AG09309 (cell line): ENCODE data around the gene ATP1B2.

Experiments
- DNase-seq: peaks from one replicate; pipeline ENCODE4 v3.0.0-alpha.2; 2010; ENCODE audit warnings: low read depth
- H3K4me3 ChIP-seq: 2 replicates; pipeline ENCODE4 v1.5.1; 2011; ENCODE audit warnings: mild to moderate bottlenecking, low read depth, low read length, moderate library complexity; ENCODE audit not compliant: control insufficient read depth
- TF ChIP-seq, protein P1 (sequence below): IDR thresholded peaks from 2 replicates; pipeline ENCODE4 v1.5.1; 2011; ENCODE audit warnings: mild to moderate bottlenecking, low read depth, low read length, inconsistent platforms; ENCODE audit not compliant: insufficient read depth, control insufficient read depth; ENCODE audit errors: missing control alignments

ATP1B2 gene

DNA sequence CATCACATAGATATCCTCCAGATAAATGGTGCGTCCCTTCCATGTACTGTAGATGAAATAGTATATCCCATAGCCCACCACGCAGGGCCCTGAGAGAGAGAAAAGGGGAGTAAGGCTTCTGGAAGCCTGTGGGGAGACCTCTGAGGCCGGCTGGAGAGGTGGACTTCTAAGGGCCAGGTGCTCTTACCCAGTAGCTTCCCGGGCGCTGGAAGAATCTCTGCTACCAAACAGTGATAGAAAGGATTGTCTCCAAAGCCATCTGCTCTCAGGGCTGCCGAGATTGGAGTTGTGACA lies 23.8 kb upstream of the ATP1B2 start:
- H3K4me3 ChIP-seq = peak overlapping the region; percentile 63
- no peak for DNase-seq
- TF ChIP-seq, protein P1, sequence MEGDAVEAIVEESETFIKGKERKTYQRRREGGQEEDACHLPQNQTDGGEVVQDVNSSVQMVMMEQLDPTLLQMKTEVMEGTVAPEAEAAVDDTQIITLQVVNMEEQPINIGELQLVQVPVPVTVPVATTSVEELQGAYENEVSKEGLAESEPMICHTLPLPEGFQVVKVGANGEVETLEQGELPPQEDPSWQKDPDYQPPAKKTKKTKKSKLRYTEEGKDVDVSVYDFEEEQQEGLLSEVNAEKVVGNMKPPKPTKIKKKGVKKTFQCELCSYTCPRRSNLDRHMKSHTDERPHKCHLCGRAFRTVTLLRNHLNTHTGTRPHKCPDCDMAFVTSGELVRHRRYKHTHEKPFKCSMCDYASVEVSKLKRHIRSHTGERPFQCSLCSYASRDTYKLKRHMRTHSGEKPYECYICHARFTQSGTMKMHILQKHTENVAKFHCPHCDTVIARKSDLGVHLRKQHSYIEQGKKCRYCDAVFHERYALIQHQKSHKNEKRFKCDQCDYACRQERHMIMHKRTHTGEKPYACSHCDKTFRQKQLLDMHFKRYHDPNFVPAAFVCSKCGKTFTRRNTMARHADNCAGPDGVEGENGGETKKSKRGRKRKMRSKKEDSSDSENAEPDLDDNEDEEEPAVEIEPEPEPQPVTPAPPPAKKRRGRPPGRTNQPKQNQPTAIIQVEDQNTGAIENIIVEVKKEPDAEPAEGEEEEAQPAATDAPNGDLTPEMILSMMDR = no peak

DNA sequence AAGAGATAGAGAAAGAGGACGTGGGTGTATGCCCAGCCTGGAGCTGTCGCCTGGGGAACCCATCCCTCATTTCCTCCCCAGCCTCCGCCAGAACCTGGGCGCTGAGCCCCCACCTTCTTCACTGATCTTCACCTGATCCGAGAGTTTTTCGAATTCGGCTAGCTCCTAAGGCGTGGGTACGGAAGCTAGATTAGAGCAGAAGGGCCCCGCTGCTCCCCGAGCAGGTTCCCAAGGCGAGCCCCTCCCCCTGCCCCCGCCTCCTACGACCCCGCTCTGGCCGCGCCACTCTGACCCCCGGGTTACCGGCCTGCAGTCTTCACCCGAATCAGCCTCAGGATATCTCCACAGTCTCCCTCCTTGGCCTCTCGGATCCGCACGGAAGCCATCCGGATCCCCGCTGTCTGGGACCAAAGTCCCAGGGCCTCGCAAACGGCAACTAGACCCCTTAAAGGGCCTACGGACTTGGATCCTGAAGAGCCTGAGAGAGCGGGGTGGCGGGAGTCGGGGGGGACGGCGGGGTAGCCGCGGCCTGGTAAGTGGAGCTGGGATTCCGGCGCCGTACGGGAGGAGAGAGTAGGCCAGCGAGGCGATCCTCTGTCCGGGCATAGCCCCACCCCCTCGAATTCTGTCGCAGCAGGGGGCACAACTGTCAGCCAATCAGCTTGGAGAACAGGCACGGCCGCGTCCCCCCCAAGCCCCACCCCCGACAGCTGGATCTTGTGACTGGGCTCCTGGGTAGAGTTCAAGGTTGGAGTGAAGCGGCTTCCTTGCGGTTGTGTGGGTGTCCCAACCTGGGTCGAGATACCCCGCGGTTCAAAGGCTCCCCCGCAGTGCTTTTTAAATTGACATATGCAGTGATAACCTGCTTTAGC lies 23.2 kb upstream of the ATP1B2 start, which contains the start of gene SAT2:
SAT2 (minus strand) TSS at position 572 of the 872 bp plus-strand sequence; CDS start at position 386, 186 bp downstream.
- TF ChIP-seq, protein P1 = no peak
- peak within 1 kb of the TSS; percentile 63 for H3K4me3 ChIP-seq
- peak; percentile 75 for DNase-seq

DNA sequence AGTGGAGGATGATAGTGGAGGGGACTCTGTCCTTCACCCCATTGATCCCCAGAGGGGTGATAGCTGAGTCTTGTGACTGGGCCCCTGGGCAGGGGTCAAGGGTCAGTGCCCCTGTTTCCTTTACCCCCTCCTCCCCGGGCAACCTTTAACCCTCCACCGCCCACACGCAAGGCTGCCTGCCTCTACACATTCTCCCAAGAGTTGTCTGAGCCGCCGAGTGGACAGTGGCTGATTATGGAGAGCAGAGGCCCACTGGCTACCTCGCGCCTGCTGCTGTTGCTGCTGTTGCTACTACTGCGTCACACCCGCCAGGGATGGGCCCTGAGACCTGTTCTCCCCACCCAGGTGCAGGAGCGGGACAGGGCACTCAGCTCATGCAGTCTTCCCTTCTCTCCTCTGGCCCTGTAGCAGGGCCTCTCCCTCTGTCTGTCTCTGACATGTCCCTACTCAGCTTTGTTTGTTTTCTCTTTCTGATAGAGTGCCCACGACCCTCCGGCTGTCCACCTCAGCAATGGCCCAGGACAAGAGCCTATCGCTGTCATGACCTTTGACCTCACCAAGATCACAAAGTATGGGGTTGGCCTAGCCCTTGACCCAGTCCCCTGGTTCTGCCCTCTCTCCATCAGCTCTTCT lies 20.7 kb upstream of the ATP1B2 start, which contains the start of gene SHBG:
SHBG (plus strand) TSS at position 197 of the 633 bp plus-strand sequence; CDS start at position 235, 38 bp downstream.
- H3K4me3 ChIP-seq = no peak within 1 kb of the TSS
- no peak for DNase-seq
- TF ChIP-seq, protein P1 = no peak

DNA sequence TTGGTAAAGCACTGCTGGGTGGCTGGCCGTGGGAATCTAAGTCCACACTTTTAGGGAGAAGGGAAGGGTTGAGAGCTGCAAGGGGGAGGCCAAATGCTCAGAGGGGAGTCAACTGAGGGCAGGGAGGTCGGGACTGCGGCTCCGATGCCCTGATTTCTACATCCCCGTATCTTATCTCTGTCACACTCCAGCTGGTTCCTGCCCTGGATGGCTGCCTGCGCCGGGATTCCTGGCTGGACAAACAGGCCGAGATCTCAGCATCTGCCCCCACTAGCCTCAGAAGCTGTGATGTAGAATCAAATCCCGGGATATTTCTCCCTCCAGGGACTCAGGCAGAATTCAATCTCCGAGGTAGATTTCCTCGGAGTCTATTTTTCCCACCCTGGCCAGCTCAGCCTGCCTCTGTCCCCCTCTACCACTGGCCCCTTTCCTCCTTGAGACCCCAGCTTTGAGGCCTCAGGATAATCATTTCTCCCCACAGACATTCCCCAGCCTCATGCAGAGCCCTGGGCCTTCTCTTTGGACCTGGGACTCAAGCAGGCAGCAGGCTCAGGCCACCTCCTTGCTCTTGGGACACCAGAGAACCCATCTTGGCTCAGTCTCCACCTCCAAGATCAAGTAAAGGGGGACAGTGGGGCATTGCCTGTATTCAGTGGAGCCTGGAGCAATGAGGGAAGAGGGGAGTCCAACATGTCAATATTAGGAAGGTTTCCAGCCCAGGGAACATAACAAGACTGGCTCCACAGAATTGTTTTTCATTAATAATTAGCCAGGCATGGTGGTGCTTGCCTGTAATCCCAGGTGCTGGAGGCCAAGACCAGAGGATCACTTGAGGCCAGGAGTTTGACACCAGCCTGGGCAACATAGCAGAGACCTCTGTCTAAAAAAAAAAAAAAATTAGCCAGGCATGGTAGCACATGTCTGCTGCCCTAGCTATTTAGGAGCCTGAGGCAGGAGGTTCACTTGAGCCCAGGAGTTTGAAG lies 19.0 kb upstream of the ATP1B2 start:
- TF ChIP-seq, protein P1 = no peak
- no peak for DNase-seq
- no peak overlapping the region for H3K4me3 ChIP-seq

DNA sequence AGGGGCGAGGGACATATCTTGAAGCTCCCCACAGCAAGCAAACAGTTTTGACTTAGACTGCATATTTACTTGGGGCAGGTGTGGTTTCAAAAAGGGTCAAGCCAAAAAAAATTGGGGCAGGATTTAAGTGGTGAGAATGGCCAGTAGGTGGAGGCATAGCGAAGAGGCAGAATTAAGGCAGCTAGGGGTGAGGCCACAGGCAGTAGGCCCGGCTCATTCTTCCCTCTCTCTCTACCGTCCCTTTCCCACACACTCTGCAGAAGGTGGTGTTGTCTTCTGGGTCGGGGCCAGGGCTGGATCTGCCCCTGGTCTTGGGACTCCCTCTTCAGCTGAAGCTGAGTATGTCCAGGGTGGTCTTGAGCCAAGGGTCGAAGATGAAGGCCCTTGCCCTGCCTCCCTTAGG lies 18.2 kb upstream of the ATP1B2 start:
- H3K4me3 ChIP-seq = no peak overlapping the region
- DNase-seq = no peak
- TF ChIP-seq, protein P1 = peak; percentile 68

DNA sequence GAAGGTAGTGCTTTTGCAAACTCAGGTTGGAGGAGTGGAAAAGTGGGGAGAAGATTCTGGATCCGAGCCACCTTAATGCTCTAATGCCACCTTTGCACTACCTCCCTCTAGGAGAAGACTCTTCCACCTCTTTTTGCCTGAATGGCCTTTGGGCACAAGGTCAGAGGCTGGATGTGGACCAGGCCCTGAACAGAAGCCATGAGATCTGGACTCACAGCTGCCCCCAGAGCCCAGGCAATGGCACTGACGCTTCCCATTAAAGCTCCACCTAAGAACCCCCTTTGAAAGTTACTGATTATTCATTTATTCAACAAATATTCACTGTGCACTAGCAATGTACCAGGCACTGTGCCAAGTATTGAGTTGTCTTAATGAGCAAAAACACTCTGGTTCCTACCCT lies 17.6 kb upstream of the ATP1B2 start:
- DNase-seq = no peak
- TF ChIP-seq, protein P1 = no peak
- H3K4me3 ChIP-seq = no peak overlapping the region
